GM12873 (cell line): ENCODE results near the gene PLAAT4.

Experiments used
- TF ChIP-seq, protein P1 (sequence below): IDR thresholded peaks from 2 replicates; pipeline ENCODE4 v1.5.1; 2012; ENCODE audit warnings: low read depth, mild to moderate bottlenecking, moderate library complexity, low read length, control low read depth; ENCODE audit not compliant: insufficient read depth; ENCODE audit errors: missing control alignments

Gene PLAAT4, protein sequence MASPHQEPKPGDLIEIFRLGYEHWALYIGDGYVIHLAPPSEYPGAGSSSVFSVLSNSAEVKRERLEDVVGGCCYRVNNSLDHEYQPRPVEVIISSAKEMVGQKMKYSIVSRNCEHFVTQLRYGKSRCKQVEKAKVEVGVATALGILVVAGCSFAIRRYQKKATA

DNA sequence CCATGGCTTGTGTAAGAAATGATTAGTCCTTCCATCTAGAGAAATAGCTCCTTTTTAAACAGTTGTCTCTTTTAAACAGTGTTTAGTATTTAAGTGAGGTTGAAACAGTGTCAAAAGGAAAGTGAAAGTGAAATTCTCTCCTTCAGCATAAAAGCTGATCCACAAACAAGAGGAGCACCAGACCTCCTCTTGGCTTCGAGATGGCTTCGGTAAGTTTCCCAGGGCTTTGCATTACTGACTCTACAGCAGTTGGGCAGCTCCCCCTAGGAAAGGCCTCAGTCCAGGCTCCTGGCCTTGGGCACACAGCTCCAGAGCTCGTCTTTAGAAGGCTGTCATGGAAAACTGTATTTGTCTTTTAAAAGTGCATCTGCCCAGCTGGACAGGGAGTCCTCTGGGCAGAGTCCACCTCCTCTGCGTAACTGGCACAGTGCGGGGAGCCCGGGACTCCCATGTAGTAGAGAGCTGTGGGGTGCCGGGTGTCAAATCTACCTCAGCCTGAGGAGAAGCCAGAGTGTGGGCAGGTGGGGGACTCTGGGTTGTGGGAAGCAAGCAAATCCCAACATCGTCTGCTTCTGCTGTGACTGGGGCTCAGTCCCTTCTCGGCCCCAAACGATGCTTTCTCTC, at the start of gene PLAAT4:
Gene PLAAT4 (plus strand): TSS at position 140 of the 624 bp plus-strand sequence. CDS start 61 bp downstream, at position 201.
- TF ChIP-seq, protein P1, sequence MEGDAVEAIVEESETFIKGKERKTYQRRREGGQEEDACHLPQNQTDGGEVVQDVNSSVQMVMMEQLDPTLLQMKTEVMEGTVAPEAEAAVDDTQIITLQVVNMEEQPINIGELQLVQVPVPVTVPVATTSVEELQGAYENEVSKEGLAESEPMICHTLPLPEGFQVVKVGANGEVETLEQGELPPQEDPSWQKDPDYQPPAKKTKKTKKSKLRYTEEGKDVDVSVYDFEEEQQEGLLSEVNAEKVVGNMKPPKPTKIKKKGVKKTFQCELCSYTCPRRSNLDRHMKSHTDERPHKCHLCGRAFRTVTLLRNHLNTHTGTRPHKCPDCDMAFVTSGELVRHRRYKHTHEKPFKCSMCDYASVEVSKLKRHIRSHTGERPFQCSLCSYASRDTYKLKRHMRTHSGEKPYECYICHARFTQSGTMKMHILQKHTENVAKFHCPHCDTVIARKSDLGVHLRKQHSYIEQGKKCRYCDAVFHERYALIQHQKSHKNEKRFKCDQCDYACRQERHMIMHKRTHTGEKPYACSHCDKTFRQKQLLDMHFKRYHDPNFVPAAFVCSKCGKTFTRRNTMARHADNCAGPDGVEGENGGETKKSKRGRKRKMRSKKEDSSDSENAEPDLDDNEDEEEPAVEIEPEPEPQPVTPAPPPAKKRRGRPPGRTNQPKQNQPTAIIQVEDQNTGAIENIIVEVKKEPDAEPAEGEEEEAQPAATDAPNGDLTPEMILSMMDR = no peak

DNA sequence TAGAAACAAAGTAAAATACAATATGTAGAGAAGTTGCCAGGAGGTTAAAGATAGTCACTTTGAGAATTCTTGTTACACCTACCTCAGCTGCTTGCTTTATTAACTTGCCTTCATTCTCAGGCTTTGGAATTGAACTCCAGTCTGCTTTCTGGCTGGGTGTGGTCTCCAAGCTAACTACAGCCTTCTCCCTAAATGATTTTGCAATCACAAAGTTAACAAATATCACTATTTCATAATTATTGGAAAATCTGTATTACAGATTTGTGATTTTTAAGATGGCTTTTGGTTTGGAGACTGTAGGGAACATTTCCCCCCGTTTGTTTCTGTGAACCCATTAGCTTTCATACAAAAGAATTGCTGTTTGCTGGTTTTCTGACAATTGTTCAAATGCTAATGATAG, 47.8 kb upstream of the PLAAT4 start:
- TF ChIP-seq, protein P1 = no peak

DNA sequence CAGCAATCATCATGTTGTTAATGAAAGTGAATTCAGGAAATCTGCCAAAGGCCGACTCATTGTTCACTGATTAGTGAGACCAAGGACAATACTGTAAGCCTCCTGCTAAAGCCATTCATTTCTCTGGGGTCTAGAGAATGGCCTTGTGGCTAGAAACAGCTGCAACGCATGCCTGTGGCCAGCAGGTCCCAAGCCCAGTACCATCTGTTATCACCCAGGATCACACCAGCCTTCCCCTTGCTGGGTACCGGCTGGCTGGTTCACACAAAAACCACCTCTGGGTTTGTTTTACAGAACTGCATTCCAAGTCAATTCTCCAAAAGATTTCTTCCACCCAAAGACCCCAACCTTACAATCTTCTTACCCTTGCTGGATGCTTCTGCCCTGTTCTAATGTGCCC, 46.7 kb upstream of the PLAAT4 start:
- TF ChIP-seq, protein P1 = no peak

DNA sequence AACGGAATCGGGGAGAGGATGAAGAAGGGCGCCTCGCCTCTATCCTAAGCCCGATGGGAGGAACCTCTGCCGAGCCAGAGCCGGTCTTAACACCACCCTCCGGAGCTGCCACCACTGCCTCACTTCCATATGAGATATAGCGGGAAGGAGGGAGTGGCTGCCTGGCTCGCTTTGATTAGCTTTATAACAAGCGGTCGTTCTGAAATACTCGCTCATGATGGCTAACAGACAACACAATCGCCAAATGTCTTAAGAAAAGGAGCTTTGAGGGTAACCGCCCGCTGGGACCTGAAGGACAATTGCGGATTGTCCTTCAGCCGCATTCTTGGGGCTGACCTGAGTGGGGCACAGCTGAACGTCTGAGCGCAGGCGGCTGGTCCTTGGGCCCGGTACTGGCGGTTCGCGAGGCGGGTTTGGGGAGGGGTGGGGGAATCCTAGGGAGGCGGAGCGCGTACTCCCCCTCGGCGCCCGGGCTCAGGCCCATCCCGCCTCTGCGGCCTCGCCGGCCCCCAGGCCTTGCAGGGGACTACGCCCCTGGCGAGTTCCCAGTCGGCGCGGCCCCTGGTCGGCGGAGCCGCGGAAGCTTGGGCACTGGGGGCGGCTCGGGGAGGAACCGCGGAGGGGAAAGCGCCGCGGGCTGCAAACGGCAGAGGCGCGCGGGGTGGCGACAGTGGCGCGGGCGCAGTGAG, 45.9 kb upstream of the PLAAT4 start, which contains the start of gene PLAAT5:
Gene PLAAT5 (minus strand): TSS at position 617 of the 689 bp plus-strand sequence. CDS start 133 bp downstream, at position 484.
- TF ChIP-seq, protein P1 = no peak

DNA sequence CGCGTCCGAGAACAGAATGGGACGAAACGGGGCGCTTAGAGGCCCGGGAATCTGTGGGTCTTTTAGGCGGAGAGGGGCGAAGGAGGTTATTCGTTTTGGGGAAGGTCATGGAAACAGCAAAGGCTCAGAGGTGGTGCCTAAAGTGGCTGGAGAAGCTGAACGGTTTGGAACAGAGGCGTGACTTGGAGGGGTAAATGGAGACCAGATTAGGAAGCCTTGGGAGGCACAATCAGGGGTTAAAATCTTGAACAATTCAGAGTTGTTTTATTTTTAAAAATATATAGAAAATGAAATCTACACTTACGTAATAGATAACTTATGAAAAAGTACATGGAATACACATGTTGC, 45.4 kb upstream of the PLAAT4 start:
- TF ChIP-seq, protein P1 = no peak

DNA sequence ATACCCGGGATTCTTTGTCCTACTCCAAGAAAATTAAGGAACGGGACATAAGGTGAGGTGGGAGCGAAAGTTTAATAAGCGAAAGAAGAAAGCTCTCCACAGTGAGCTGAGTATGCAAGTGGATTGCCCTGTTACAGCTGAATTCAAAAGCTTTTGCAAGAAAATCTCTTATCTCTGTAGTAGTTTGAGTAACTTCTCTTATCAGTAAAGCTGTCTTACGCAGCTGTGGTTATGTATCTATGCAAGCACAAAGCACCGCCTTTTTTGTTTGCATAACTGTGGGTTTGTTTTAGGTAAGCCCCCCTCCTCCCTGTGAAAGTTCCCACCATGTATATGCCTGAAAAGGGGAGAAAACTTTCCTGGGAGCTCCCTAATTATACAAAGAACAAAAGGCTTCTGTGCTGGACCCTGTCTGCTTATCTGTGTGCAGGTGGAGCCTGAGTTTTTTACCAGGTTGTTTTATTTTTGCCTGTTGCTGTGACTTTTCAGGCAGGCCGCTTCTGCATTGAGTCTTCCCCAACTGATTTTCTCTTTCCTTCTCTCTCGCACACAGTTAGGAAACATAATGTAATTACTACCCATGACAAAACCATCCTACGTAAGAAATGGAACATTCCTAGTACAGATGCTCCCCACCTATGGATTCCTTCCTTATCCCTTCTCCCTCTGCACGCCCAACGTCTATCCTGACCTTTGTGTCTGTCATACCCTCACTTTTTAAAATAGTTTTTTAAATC, 44.8 kb upstream of the PLAAT4 start:
- TF ChIP-seq, protein P1 = no peak

DNA sequence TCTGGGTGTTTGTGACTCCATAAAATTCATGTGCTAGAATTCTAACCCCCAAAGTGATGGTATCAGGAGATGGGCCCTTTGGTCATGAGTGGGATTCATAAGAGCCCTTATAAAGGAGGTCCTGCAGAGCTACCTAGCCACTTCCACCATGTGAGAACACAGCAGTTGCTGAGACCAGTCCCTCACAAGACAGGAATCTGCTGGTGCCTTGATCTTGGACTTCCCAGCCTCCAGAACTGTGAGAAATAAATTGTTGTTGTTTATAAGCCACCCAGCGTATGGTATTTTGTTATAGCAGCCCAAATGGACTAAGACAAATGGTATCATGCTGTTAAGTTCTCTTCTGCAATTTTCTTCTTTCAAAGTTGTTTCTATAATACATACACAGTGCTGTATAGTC, 44.2 kb upstream of the PLAAT4 start:
- TF ChIP-seq, protein P1 = no peak
